GM15510 (cell line): Measurements from ENCODE around the gene GTF2A1L.

Source experiments
- POLR2A ChIP-seq: IDR thresholded peaks from 3 replicates; pipeline ENCODE4 v1.6.1; 2011; ENCODE audit warnings: borderline replicate concordance; ENCODE audit not compliant: insufficient read length; ENCODE audit errors: extremely low read depth

GTF2A1L gene

DNA sequence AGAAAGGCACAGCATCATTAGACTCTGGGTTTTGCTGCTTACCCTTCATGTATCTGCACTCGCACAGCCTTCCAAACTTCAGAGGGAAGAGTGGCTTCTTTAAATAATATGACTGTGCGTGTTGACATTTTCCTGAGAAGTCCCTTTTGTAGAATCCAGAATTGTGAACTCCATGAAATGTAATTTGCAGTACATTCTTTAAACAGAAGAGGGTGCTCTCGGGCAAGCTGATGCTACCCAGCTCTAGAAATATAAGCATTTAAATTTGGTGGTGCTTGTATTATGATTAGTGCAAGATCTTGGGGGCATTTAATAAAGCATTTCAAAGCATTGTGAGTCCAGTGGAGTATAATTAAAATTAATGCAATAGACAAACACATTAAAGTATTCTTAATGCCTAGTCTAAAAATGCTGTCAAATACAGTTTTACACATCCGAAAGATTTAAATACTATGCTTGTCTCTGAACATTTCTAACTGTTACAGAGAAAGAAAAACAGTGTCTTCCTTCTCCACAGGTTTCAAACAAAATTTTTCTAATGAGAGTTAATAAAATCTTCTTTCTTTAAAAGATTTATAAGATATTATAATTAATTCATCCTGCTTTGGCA is 17.3 kb upstream of the GTF2A1L start:
- TF ChIP-seq POLR2A: no peak

DNA sequence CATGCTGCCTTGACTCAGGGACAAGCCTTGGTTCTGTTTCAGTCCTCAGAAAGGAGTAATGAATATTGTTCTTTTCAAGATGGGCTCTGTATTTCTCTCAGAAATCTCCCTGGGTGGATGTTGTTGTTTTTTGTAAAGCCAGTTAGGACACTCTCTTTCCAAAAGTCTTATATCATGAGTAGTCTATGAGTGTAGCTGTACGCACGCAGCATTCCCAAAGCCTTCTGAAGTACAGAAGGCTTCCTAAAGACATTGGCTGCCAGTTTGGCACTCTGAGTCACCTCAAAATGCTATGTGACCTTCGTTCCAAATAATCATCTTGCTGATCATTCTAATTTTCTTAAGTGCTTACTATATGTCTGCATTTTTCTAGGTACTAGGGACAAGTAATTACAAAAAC is 16.7 kb upstream of the GTF2A1L start:
- no peak for TF ChIP-seq POLR2A

DNA sequence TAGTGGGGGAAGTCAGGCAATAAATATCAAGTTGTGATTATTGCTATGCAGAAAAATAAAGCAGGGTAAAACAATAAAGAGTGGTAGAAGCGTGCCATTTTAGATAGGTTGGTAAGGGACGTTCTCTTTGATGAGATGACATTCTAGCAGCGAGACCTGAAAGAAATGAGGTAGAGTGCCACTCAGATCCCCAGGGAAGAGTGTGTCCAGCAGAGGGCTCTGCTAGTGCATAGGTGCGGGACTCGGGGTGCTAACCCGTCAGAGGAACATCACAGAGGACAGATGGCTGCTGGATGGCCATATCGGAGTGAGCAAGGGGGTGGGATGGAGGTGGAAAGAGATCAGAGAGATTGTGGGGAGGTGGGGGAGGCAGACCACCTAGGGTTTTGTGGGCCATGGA is 16.3 kb upstream of the GTF2A1L start:
- TF ChIP-seq POLR2A: no peak

DNA sequence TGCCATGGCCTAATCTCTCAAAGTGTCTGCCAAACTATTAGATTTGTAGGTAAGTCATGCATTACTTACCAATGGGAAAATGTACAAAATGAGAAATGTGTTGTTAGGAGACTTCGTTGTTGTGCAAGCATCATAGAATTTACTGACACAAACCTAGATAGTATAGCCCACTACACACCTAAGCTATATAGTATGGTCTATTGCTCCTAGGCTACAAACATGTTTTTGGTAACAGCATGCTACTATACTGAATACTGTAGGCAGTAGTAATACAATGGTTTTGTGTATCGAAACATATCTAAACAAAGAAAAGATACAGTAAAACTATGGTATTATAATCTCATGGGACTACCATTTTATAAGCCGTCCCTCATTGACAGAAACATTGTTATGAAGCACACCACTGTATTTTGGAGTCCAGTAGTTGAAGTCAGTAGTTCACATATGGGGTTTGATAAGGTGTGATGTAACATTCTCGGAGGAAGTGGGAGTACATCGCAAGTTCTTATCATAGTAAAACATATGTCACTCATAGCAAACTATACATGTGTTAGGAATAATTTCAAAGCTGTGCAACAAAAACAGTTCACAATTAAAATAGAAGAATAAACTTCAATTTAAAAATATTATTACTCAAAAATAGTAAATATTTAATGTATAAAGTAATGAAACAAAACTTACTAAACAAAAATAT is 12.0 kb upstream of the GTF2A1L start:
- TF ChIP-seq POLR2A: no peak

DNA sequence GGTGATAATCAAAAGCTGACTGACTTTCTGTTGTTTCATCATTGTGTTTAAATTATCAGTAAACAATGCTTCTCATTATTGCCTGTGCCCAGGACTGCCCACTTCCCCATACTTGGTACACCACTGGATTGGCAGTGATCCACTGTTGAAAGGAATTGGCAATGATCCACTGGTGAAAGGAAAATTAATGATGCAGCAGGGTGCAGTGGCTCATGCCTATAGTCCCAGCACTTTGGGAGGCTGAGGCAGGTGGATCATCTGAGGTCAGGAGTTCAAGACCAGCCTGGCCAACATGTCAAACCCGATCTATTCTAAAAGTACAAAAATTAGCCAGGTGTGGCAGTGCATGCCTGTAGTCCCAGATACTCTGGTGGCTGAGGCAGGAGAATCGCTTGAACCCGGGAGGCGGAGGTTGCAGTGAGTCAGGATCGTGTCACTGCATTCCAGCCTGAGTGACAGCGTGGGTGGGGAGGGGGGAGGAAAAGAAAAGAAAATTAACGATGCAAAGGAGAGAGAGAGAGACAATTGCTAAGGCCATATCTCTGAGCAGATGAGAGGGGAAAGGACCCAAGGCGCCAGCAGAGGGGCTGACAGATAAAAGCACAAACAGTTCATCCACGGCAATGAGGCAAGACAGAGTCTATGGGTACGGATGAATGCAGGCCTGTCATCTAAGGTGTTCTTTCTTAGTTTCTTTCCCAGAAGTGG is 10.2 kb upstream of the GTF2A1L start:
- no peak for TF ChIP-seq POLR2A

DNA sequence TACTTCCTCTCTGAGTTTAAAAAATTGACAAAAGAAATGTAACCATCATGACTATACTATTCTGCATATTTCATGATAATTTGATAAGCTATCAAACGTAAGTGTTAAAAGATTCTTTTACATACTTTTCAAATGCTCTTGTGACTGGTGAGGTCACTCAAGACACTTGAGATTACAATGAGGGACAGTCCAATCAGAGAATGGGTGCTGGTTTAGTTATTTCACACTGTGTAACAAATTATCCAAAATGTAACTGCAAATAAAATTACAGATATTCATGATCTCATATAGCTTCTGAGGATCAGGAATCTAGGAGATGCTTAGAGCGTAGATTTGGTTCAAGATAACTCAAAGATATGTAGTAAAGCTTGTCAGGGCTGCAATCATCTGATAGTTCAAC is 4.4 kb upstream of the GTF2A1L start:
- TF ChIP-seq POLR2A: no peak

DNA sequence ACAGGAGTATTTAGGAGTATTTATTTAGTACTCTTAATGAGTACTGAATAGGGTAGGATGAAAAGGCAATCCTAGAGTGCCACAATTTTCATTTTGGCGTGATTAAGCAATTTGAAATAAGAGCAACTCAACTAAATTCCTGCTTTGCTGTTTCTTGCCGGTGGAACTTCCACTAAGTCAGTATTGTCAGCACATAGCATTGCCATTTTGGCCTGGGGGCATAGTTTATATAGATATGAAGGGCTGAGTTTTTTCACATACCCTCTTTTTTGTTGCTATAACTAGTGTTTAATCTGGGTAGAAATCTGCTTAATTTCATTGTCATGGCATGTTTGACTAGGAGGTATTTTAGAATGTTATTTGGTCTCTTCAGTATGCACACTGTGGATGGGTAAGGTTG is 1.9 kb downstream of the GTF2A1L start:
- TF ChIP-seq POLR2A: no peak

DNA sequence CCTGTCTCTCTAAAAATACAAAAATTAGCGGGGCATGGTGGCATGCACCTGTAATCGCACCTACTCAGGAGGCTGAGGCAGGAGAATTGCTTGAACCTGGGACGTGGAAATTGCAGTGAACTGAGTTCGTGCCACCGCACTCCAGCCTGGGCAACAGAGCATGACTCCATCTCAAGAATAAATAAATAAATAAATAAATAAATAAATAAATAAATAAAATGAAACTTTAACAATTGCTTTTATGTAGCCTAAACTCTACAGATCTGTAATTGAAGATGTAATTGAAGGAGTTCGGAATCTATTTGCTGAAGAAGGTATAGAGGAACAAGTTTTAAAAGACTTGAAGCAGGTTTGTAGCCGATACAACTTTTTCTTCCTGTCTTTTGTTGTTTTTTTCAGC is 2.9 kb downstream of the GTF2A1L start:
- no peak for TF ChIP-seq POLR2A

DNA sequence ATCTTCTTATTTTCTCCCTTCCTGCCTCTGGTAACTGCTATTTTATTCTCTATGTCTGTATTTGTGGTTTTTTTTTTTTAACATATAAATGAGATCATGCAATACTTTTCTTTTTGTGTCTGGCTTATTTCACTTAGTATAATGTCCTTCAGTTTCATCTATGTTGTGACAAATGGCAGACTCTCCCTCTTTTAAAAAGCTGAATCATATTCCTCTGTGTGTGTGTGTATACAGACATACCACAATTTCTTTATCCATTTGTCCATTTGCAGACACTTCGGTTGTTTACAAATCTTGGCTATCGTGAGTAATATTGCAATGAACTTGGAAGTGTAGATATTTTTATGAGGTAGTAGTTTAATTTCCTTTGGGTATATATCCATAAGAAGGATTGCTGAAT is 7.0 kb downstream of the GTF2A1L start:
- TF ChIP-seq POLR2A: no peak

DNA sequence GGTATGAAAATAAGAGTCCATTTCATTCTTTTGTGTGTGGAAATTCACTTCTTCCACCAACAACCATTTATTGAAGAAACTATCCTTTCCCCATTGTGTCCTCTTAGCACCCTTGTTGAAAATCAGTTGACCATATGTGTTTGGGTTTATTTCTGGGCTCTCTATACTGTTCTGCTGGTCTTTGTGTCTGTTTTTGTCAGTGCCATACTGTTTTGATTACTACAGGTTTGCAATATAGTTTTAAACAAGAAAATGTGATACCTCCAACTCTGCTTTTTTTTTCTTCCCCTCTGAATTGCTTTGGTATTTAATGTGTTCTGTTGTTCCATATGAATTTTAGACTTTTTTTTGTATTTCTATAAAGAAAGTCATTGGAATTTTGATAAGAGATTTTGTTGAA is 8.4 kb downstream of the GTF2A1L start:
- no peak for TF ChIP-seq POLR2A

DNA sequence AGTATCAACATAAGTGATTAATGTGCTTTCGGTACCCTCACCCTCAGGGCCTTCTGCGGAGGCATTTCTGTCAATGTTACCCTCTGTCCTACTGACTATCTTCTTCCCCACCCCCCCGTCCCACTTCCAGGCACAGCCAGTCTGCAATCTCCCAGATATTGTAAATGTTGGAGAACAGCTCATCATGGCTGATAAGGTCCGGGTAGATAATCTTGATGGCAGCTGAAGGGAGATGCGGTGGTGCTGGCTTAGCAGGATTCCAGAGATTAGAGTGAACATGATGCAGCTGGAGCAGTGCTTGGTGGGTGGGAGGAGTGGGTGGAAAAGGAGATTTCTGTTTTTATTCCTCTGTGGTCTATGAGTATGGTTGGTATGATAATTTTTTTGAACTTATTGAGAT is 15.5 kb downstream of the GTF2A1L start:
- no peak for TF ChIP-seq POLR2A

DNA sequence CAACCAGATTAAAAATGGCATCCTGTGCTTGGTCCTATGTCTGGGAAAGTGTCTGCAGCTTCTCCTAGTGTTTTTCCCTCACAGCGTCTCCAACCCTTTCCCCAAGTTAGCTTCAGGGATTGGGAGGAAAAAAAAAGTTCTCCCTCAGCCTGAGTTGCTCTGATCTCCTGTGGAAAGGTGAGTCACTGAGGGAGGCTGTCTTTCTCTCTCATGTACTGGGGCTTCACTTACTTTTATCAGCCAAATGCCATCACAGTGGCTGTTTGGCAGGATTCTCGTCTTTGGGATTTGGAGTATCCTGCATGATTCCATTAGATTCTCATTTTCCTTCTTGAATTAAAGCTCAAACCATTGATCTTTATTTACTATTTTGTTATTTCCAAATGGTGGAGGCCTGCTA is 18.1 kb downstream of the GTF2A1L start:
- no peak for TF ChIP-seq POLR2A

DNA sequence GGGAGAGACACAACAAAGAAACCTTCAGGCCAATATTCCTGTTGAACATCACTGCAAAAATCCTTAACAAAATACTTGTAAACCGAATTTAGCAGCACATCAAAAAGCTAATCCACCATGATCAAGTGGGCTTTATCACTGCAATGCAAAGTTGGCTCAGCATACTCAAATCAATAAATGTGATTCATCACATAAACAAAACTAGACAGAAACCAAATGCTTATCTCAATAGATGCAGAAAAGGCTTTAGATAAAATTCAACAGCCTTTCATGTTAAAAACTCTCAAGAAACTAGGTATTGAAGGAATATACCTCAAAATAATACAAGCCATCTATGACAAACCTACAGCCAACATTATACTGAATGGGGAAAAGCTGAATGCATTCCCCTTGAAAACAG is 20.6 kb downstream of the GTF2A1L start:
- no peak for TF ChIP-seq POLR2A

DNA sequence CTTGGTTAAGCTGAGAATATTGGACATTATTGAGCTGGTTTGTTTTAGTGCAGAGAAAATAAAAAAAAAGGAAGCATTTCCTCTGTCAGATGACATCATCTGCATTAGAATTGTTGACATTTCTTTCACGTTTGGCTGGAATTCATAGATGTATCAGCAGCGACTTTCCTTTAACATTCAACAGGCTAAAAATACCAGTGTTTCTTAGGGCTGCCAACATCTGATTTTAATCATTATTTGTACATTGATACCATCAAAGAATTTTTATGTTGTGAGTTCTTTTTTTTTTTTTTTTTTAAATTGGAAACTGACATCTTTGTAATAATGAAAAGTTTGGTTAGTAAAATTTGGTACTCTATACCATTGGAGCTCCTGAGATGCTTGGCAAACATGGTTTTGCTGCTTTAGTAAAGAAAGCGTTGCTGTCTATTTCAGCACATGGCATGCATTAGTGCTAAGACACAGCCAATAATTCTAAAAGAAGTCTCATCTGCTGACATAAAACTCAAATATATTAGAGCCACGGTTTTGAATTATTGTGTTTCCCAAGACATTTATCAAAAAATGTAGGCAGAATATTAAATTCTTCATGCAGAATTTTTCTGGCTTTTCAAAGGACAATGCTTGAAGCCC is 33.6 kb downstream of the GTF2A1L start:
- no peak for TF ChIP-seq POLR2A

DNA sequence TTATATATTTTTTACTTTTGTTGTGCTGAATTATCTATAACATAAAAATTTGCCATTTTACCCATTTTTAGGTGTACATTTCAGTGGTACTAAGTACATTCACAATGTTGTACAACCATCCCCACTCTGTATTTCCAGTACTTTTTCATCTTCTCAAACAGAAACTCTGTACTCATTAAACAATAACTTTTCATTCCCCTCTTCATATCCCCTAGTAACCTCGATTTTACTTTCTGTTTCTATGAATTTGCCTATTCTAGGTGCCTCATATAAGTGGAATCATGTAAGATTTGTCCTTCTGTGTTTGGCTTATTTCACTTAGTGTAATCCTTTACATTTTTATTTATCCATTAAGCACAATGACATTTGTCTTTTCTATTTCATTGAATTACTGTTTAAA is 51.3 kb downstream of the GTF2A1L start:
- TF ChIP-seq POLR2A: no peak
